PC-9 (cell line): Measurements from ENCODE around the gene ITIH2. TPM values are rescaled to one million over a fixed set of nuclear protein-coding genes. Genes with fewer than 3 reads are reported as not detected.
"Not testable (repeated sequence)": the region's sequence is repeated elsewhere in the genome, so short reads cannot be mapped to it uniquely, and the experiment has no call there.

Experiments used
- Bru-seq: library from RNA; stranded (reverse); fragments of 400-500 nt; gene quantifications from one replicate; lab custom pipeline; 2021; lab: Mats Ljungman, UMichigan
- BruChase-seq, 2 experiments: library from RNA; stranded (reverse); fragments of 400-500 nt; gene quantifications; one replicate each; lab custom pipeline; 2021; lab: Mats Ljungman, UMichigan
- BruUV-seq: library from RNA; stranded (reverse); fragments of 400-500 nt; replicated peaks from 2 replicates; lab custom pipeline; 2021; lab: Mats Ljungman, UMichigan
- CTCF ChIA-PET: fragments of 300-600 bp; sonication (Branson Sonifier 250); formaldehyde crosslinking; loops from one replicate; lab custom pipeline; 2022; ENCODE audit warnings: antibody characterized with exemption; lab: Charles Lee
- POLR2A ChIA-PET: fragments of 300-600 bp; sonication (Branson Sonifier 250); formaldehyde crosslinking; loops from one replicate; lab custom pipeline; 2022; ENCODE audit warnings: antibody characterized with exemption; ENCODE audit not compliant: unreplicated experiment; lab: Charles Lee
- DNase-seq, 2 experiments: peaks; one replicate each; pipeline versions ENCODE4 v3.0.0 to v3.0.0-alpha.2; 2015 to 2022; ENCODE audit warnings: mixed read lengths in 1 of 2
- H2AFZ ChIP-seq: fragments of 200-600 bp; sonication (generic); 2 replicates; pipeline ENCODE4 v1.8.1; 2017; ENCODE audit warnings: antibody characterized with exemption
- H3F3A ChIP-seq: fragments of 200-600 bp; sonication (generic); 2 replicates; pipeline ENCODE4 v1.8.1; 2017; ENCODE audit warnings: antibody characterized with exemption, mild to moderate bottlenecking, low read depth; ENCODE audit not compliant: insufficient read depth
- H3K27ac ChIP-seq: fragments of 200-600 bp; sonication (generic); 2 replicates; pipeline ENCODE4 v1.6.1; 2016; ENCODE audit warnings: mixed run types
- H3K27me3 ChIP-seq: fragments of 200-600 bp; sonication (generic); 2 replicates; pipeline ENCODE4 v1.6.1; 2016; ENCODE audit warnings: low read depth, mixed run types; ENCODE audit not compliant: insufficient read depth
- H3K36me3 ChIP-seq: fragments of 200-600 bp; sonication (generic); 2 replicates; pipeline ENCODE4 v1.6.1; 2016; ENCODE audit warnings: low read depth, mixed run types
- H3K4me1 ChIP-seq: fragments of 200-600 bp; sonication (generic); replicated peaks from 2 replicates; pipeline ENCODE4 v1.6.1; 2016; ENCODE audit warnings: mixed run types; ENCODE audit not compliant: insufficient read depth
- H3K4me2 ChIP-seq: fragments of 200-600 bp; sonication (generic); 2 replicates; pipeline ENCODE4 v1.6.1; 2017; ENCODE audit warnings: mixed run types
- H3K4me3 ChIP-seq: fragments of 200-600 bp; sonication (generic); 2 replicates; pipeline ENCODE4 v1.6.1; 2016; ENCODE audit warnings: mixed run types
- H3K79me2 ChIP-seq: fragments of 200-600 bp; sonication (generic); 2 replicates; pipeline ENCODE4 v1.6.1; 2017; ENCODE audit warnings: low read depth, mixed run types
- H3K9me2 ChIP-seq: fragments of 200-600 bp; sonication (generic); 2 replicates; pipeline ENCODE4 v1.8.1; 2017; ENCODE audit warnings: mild to moderate bottlenecking; ENCODE audit not compliant: insufficient read depth
- H3K9me3 ChIP-seq: fragments of 200-600 bp; sonication (generic); 2 replicates; pipeline ENCODE4 v1.8.1; 2016; ENCODE audit warnings: low read depth; ENCODE audit not compliant: insufficient read depth
- H4K20me1 ChIP-seq: fragments of 200-600 bp; sonication (generic); 2 replicates; pipeline ENCODE4 v1.8.1; 2017; ENCODE audit not compliant: insufficient read depth
- EZH2 ChIP-seq: fragments of 200-600 bp; sonication (generic); IDR thresholded peaks from 2 replicates; pipeline ENCODE4 v1.8.0; 2017; ENCODE audit warnings: antibody characterized with exemption, low read depth
- intact Hi-C: fragments of 100-400 bp; cut with micrococcal nuclease; formaldehyde crosslinking; loops from one replicate; pipeline ENCODE4 v1.10.0; 2022; ENCODE audit not compliant: unreplicated experiment
- long read RNA-seq: library from polyadenylated mRNA; stranded (forward); transcript quantifications from one replicate; pipeline ENCODE4 v2.0.0, GENCODE V29; 2022
- total RNA-seq: library from RNA; stranded (reverse); gene quantifications from 2 replicates; pipeline ENCODE4 v1.2.3, GENCODE V29; 2021
- TF ChIP-seq, protein P1 (sequence below): fragments of 200-600 bp; sonication (generic); conservative IDR thresholded peaks from 2 replicates; pipeline ENCODE4 v1.6.1; 2017; ENCODE audit warnings: mixed run types, antibody characterized with exemption, mild to moderate bottlenecking, moderate library complexity

Gene ITIH2, protein sequence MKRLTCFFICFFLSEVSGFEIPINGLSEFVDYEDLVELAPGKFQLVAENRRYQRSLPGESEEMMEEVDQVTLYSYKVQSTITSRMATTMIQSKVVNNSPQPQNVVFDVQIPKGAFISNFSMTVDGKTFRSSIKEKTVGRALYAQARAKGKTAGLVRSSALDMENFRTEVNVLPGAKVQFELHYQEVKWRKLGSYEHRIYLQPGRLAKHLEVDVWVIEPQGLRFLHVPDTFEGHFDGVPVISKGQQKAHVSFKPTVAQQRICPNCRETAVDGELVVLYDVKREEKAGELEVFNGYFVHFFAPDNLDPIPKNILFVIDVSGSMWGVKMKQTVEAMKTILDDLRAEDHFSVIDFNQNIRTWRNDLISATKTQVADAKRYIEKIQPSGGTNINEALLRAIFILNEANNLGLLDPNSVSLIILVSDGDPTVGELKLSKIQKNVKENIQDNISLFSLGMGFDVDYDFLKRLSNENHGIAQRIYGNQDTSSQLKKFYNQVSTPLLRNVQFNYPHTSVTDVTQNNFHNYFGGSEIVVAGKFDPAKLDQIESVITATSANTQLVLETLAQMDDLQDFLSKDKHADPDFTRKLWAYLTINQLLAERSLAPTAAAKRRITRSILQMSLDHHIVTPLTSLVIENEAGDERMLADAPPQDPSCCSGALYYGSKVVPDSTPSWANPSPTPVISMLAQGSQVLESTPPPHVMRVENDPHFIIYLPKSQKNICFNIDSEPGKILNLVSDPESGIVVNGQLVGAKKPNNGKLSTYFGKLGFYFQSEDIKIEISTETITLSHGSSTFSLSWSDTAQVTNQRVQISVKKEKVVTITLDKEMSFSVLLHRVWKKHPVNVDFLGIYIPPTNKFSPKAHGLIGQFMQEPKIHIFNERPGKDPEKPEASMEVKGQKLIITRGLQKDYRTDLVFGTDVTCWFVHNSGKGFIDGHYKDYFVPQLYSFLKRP
- not detected in 2 replicates for total RNA-seq
- not detected for Bru-seq, nascent RNA
- not detected for BruChase-seq, experiment 1, labeled RNA remaining after a 2-hour chase
- BruChase-seq, experiment 2, labeled RNA remaining after a 6-hour chase: not detected
- long read RNA-seq: 0 reads

DNA sequence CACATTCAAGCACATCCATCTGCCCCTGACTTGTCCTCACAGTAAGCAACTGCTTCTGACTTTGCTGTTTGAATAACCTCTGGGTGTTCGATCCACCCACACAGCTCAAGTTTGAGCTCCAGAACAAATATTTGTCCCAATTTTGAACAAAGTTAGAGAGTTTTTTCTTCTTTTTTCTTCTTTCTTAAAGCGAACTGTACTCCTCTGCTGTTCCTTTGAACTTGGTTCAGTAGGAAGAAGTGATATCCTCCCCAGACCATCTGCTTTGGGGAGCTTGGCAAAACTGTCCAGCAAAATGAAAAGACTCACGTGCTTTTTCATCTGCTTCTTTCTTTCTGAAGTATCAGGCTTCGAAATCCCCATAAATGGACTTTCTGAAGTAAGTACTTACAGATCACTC is at the start of gene ITIH2:
ITIH2 (plus strand) TSS at position 177 of the 400 bp plus-strand sequence; CDS start at position 296, 119 bp downstream.
- DNase-seq: no peak
- no peaks in the 10 kb centered on the region for H3K36me3 ChIP-seq
- H3K4me2 ChIP-seq: no peak within 1 kb of the TSS
- H3F3A ChIP-seq: no peaks in the 10 kb centered on the region
- ChIA-PET POLR2A (no interaction called here), CTCF (no interaction called here)
- intact Hi-C loops: no loop called here
- H3K4me1 ChIP-seq: no peaks in the 10 kb centered on the region
- BruUV-seq: no TSS peak
- H3K27ac ChIP-seq: no peak within 1 kb of the TSS
- H3K9me2 ChIP-seq: no peaks in the 10 kb centered on the region
- H2AFZ ChIP-seq: no peak within 1 kb of the TSS
- H3K4me3 ChIP-seq: no peak within 1 kb of the TSS
- no peaks in the 10 kb centered on the region for H4K20me1 ChIP-seq
- peaks cover 57% of the 10 kb centered on the region for H3K27me3 ChIP-seq
- no peaks in the 10 kb centered on the region for H3K9me3 ChIP-seq
- no peaks in the 10 kb centered on the region for H3K79me2 ChIP-seq
- no peak for TF ChIP-seq EZH2
- TF ChIP-seq, protein P1, sequence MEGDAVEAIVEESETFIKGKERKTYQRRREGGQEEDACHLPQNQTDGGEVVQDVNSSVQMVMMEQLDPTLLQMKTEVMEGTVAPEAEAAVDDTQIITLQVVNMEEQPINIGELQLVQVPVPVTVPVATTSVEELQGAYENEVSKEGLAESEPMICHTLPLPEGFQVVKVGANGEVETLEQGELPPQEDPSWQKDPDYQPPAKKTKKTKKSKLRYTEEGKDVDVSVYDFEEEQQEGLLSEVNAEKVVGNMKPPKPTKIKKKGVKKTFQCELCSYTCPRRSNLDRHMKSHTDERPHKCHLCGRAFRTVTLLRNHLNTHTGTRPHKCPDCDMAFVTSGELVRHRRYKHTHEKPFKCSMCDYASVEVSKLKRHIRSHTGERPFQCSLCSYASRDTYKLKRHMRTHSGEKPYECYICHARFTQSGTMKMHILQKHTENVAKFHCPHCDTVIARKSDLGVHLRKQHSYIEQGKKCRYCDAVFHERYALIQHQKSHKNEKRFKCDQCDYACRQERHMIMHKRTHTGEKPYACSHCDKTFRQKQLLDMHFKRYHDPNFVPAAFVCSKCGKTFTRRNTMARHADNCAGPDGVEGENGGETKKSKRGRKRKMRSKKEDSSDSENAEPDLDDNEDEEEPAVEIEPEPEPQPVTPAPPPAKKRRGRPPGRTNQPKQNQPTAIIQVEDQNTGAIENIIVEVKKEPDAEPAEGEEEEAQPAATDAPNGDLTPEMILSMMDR: no peak

DNA sequence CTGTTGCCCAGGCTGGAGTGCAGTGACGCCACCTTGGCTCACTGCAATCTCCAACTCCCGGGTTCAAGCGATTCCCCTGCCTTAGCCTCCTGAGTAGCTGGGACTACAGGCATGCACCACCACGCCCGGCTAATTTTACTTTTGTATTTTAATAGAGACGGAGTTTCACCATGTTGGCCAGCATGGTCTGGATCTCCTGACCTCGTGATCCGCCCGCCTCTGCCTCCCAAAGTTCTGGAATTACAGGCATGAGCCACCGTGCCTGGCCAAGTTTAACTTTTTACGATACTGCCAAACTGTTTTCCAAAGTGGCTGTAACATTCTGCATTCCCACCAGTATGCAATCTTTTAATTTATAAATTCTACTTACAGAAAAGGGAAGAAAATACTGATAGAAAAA is 46.0 kb upstream of the ITIH2 start:
- BruUV-seq, H3K9me3 ChIP-seq, H3K4me1 ChIP-seq, H3K79me2 ChIP-seq, POLR2A ChIA-PET, CTCF ChIA-PET, H4K20me1 ChIP-seq, H3K4me2 ChIP-seq, H3K27ac ChIP-seq, H3K36me3 ChIP-seq, H3F3A ChIP-seq, intact Hi-C loops, DNase-seq, H3K4me3 ChIP-seq, H3K9me2 ChIP-seq, H2AFZ ChIP-seq: not testable (repeated sequence)
- peaks cover 56% of the 10 kb centered on the region; the same call in 1 of the 2 replicates for H3K27me3 ChIP-seq

DNA sequence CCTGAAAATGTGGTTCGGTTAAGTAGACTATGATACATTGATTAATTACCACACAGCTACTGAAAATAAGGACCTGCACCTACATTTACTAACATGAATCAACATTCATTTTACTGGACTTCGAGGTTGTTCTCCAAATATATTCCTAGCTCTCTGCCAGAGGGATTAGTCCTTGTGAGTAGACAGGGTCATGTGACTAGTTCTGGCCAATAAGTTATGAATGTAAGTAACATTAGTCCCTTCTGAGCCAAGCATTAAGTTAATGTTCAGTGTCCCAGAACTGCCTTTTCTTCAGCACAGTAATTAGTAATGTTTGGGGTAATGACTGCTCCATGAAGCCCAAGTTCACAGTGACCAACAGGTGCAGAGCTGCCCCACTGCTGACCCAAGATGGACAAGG is 45.6 kb upstream of the ITIH2 start:
- Histone ChIP-seq H3K9me3 (no peaks in the 10 kb centered on the region), H3K4me2 (no peak overlapping the region), H3F3A (no peaks in the 10 kb centered on the region), H3K9me2 (no peaks in the 10 kb centered on the region), H3K27me3 (peaks cover 54% of the 10 kb centered on the region; the same call in 1 of the 2 replicates), H2AFZ (no peak overlapping the region), H3K79me2 (no peaks in the 10 kb centered on the region), H4K20me1 (no peaks in the 10 kb centered on the region), H3K36me3 (no peaks in the 10 kb centered on the region), H3K27ac (no peak overlapping the region), H3K4me1 (no peaks in the 10 kb centered on the region), H3K4me3 (no peak overlapping the region)
- no TSS peak for BruUV-seq
- intact Hi-C loops: no loop called here
- DNase-seq: no peak
- TF ChIP-seq, protein P1: no peak
- no peak for TF ChIP-seq EZH2
- CTCF ChIA-PET: no interaction called here
- POLR2A ChIA-PET: no interaction called here
